ENCODE data around the gene SLIT3.

Gene SLIT3

DNA sequence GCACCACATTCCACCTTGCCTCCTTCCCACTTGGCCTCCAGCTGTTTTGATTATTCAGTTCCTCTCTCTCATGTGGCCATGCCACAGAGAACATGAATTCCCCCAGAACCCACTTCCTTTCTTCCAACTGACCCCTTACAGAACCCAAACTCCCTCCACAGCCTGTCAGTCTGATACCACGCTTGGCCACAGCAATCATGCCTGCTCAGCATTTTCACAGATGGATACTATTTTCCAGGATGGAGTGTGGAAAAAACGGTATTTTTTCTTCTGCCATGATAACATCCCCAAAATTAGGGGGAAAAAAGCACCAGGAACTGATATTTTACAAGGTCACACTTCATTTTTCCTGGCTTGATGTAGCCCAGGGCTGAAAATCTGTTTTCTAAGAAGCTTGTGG lies 34.9 kb upstream of the SLIT3 start:
- H3K4me3 ChIP-seq, result no peak overlapping the region
- H3K27ac ChIP-seq, result no peak overlapping the region
- TF ChIP-seq EZH2 (IDR thresholded peaks at IDR 0.05), result no peak
- TF ChIP-seq FOXP2 (optimal IDR thresholded peaks at IDR 0.05; ENCODE audit: control extremely low read depth, extremely low read length, insufficient read depth), result no peak
- TF ChIP-seq POLR2AphosphoS5 (IDR thresholded peaks at IDR 0.05; ENCODE audit: borderline replicate concordance, low read depth, low read length), result no peak
- no peaks in the 10 kb centered on the region for H3K9me3 ChIP-seq (ENCODE audit: low read depth, low read length)
- DNase-seq (ENCODE audit: low read depth, low spot score), result no peak
- H3K36me3 ChIP-seq (ENCODE audit: insufficient read depth, low read length), result no peaks in the 10 kb centered on the region
- H3K9ac ChIP-seq (ENCODE audit: insufficient read length), result no peak overlapping the region

DNA sequence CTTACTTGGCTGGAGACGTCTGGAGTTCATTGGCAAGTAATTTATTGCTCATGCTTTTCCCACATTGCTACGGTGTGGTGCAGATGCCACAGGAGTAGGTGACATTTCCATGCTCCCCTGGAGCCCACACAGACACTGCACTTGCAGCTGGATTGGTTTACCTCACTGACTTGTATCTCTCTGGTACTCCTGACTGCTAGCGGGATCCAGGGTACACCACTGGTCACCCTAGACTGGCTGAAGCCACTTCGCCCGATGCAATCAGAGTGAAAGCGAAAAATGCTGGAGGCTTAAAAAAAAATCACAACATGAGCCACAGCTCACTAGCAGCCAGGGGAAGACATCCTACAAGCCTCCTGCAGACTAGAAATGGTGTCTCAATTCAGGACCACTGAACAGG lies 32.6 kb upstream of the SLIT3 start:
- TF ChIP-seq FOXP2 (optimal IDR thresholded peaks at IDR 0.05; ENCODE audit: control extremely low read depth, extremely low read length, insufficient read depth) (no peak), EZH2 (IDR thresholded peaks at IDR 0.05) (no peak), POLR2AphosphoS5 (IDR thresholded peaks at IDR 0.05; ENCODE audit: borderline replicate concordance, low read depth, low read length) (no peak)
- DNase-seq (ENCODE audit: low read depth, low spot score), result no peak
- Histone ChIP-seq H3K9me3 (ENCODE audit: low read depth, low read length) (no peaks in the 10 kb centered on the region), H3K4me3 (no peak overlapping the region), H3K27ac (no peak overlapping the region), H3K9ac (ENCODE audit: insufficient read length) (no peak overlapping the region), H3K36me3 (ENCODE audit: insufficient read depth, low read length) (no peaks in the 10 kb centered on the region)

DNA sequence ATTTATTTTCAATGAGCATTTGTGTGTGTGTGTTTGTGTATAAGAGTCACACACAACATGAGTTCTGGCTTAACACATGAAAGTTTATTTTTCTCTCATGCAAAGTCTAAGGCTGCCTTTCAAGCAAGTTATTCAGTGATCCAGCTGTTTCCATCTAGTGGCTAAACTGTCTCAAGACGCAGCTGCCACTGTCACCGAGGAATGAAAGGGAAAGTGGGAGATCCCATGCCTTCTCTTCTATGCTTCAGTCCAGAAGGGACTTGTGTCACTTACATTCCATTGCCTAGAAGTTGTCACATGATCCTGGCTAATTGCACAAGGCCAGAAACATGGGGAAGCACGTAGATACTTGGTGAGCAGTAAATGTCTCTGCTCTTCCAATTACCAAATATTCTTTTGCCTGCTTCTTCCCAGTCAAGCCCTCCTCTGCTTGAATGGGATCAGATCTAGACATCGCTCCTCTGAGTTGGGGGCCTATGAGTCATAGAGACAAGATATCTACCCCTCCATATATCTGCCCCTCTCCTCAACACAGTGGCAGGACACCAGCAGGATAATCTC lies 30.4 kb upstream of the SLIT3 start:
- Histone ChIP-seq H3K36me3 (ENCODE audit: insufficient read depth, low read length) (no peaks in the 10 kb centered on the region), H3K27ac (no peak overlapping the region), H3K4me3 (no peak overlapping the region), H3K9me3 (ENCODE audit: low read depth, low read length) (no peaks in the 10 kb centered on the region), H3K9ac (ENCODE audit: insufficient read length) (no peak overlapping the region)
- no peak for DNase-seq (ENCODE audit: low read depth, low spot score)
- TF ChIP-seq FOXP2 (optimal IDR thresholded peaks at IDR 0.05; ENCODE audit: control extremely low read depth, extremely low read length, insufficient read depth) (no peak), EZH2 (IDR thresholded peaks at IDR 0.05) (no peak), POLR2AphosphoS5 (IDR thresholded peaks at IDR 0.05; ENCODE audit: borderline replicate concordance, low read depth, low read length) (no peak)

DNA sequence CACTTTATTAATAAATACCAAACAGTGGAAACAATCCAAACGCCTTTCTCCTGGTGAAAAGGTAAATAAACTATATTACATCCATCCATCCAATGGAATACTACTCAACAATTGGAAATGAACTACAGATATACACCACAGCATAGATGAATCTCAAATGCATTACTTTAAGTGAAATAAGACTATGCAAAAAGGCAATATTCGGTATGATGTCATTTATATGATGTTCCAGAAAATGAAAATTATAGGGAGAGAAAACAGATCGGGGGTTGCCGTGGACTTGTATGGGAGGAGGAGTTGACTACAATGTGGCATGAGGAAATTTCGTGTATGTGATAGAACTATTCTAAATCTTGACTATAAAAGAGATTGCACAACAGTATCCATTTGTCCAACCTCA lies 27.5 kb upstream of the SLIT3 start:
- Histone ChIP-seq H3K9ac (ENCODE audit: insufficient read length) (no peak overlapping the region), H3K4me3 (no peak overlapping the region), H3K9me3 (ENCODE audit: low read depth, low read length) (no peaks in the 10 kb centered on the region), H3K36me3 (ENCODE audit: insufficient read depth, low read length) (no peaks in the 10 kb centered on the region), H3K27ac (no peak overlapping the region)
- TF ChIP-seq FOXP2 (optimal IDR thresholded peaks at IDR 0.05; ENCODE audit: control extremely low read depth, extremely low read length, insufficient read depth) (no peak), EZH2 (IDR thresholded peaks at IDR 0.05) (no peak), POLR2AphosphoS5 (IDR thresholded peaks at IDR 0.05; ENCODE audit: borderline replicate concordance, low read depth, low read length) (no peak)
- no peak for DNase-seq (ENCODE audit: low read depth, low spot score)

DNA sequence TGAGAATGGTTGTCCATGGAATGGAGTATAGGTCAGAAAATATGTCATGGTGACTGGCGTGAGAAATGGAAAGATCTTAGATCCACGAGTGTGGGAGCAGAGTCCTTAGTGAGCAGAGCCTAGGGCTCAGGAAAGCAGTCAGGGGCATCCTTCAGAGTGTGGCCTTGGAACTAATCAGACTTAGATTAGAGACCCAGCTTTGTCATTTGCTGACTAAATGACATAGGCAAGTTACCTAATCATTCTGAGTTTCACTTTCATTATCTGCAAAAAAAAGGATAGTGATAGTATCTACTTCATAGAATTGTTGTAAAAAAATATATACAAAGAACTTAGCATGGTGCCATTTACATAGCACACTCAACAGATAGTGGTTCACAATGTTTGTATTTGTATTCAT lies 24.3 kb upstream of the SLIT3 start:
- H3K9me3 ChIP-seq (ENCODE audit: low read depth, low read length), result no peaks in the 10 kb centered on the region
- H3K36me3 ChIP-seq (ENCODE audit: insufficient read depth, low read length), result no peaks in the 10 kb centered on the region
- no peak overlapping the region for H3K9ac ChIP-seq (ENCODE audit: insufficient read length)
- no peak for DNase-seq (ENCODE audit: low read depth, low spot score)
- TF ChIP-seq POLR2AphosphoS5 (IDR thresholded peaks at IDR 0.05; ENCODE audit: borderline replicate concordance, low read depth, low read length) (no peak), FOXP2 (optimal IDR thresholded peaks at IDR 0.05; ENCODE audit: control extremely low read depth, extremely low read length, insufficient read depth) (no peak), EZH2 (IDR thresholded peaks at IDR 0.05) (no peak)
- H3K27ac ChIP-seq, result no peak overlapping the region
- H3K4me3 ChIP-seq, result no peak overlapping the region

DNA sequence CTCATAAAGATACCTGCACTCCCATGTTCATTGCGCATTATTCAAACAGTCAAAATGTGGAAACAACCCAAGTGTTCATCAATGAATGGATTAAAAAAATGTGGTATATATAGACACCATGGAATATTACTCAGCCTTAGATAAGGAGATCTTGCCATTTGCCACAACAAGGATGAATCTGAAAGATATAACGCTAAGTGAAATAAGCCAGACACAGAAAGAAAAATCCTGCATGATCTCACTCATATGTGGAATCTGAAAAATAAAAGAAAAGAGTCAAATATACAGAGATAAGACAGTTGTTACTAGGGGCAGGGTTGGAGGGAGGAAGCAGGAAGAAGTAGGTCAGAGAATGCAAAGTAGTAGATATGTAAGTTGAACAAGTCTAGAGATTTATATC lies 17.6 kb upstream of the SLIT3 start:
- no peak overlapping the region for H3K4me3 ChIP-seq
- no peak overlapping the region for H3K9ac ChIP-seq (ENCODE audit: insufficient read length)
- H3K27ac ChIP-seq, result no peak overlapping the region
- no peaks in the 10 kb centered on the region for H3K36me3 ChIP-seq (ENCODE audit: insufficient read depth, low read length)
- no peaks in the 10 kb centered on the region for H3K9me3 ChIP-seq (ENCODE audit: low read depth, low read length)
- DNase-seq (ENCODE audit: low read depth, low spot score), result no peak
- no peak for TF ChIP-seq FOXP2 (optimal IDR thresholded peaks at IDR 0.05; ENCODE audit: control extremely low read depth, extremely low read length, insufficient read depth)
- no peak for TF ChIP-seq EZH2 (IDR thresholded peaks at IDR 0.05)
- TF ChIP-seq POLR2AphosphoS5 (IDR thresholded peaks at IDR 0.05; ENCODE audit: borderline replicate concordance, low read depth, low read length), result no peak

DNA sequence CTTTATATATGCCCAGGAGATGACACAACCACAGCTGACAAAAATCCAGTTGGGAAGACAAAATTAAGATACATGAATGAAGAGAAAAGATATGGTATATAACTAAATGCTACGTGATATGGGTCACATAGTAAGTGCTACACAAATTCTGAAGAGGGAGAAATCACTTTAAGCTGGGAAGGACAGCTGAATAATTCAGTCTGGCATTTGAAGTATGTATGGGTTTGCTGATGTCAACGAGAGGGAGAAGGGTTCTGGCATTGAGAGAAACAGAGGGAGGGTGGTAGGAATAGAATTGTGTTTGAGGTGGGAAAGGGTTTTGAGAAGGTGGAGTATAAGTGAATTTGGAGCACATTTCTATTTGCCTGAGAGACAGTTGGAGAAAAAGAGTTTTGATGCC lies 6.7 kb upstream of the SLIT3 start:
- Histone ChIP-seq H3K4me3 (no peak overlapping the region), H3K9me3 (ENCODE audit: low read depth, low read length) (no peaks in the 10 kb centered on the region), H3K9ac (ENCODE audit: insufficient read length) (no peak overlapping the region), H3K36me3 (ENCODE audit: insufficient read depth, low read length) (no peaks in the 10 kb centered on the region), H3K27ac (no peak overlapping the region)
- no peak for TF ChIP-seq FOXP2 (optimal IDR thresholded peaks at IDR 0.05; ENCODE audit: control extremely low read depth, extremely low read length, insufficient read depth)
- TF ChIP-seq EZH2 (IDR thresholded peaks at IDR 0.05), result no peak
- TF ChIP-seq POLR2AphosphoS5 (IDR thresholded peaks at IDR 0.05; ENCODE audit: borderline replicate concordance, low read depth, low read length), result no peak
- DNase-seq (ENCODE audit: low read depth, low spot score), result no peak

DNA sequence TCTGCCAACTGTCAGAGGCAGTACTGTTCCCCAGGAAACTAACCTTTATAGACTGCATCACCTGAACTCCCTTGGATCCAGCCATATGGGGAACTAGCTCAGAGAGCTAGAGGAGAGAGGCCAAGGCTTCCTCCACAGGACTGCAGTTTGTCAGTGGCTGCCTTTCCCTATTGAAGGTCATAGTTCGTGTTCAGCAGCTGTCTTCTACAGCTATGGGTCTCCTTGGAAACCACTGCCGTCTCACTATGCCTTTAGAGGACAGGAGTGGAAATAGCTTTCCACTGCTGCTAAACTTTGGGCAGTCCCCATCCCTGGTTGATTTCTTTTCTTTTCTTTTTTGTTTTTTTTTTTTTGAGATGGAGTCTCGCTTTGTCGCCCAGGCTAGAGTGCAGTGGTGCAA lies 4.4 kb upstream of the SLIT3 start:
- Histone ChIP-seq H3K9ac (ENCODE audit: insufficient read length) (no peak overlapping the region), H3K9me3 (ENCODE audit: low read depth, low read length) (no peaks in the 10 kb centered on the region), H3K27ac (no peak overlapping the region), H3K4me3 (no peak overlapping the region), H3K36me3 (ENCODE audit: insufficient read depth, low read length) (no peaks in the 10 kb centered on the region)
- no peak for DNase-seq (ENCODE audit: low read depth, low spot score)
- no peak for TF ChIP-seq EZH2 (IDR thresholded peaks at IDR 0.05)
- TF ChIP-seq FOXP2 (optimal IDR thresholded peaks at IDR 0.05; ENCODE audit: control extremely low read depth, extremely low read length, insufficient read depth), result no peak
- TF ChIP-seq POLR2AphosphoS5 (IDR thresholded peaks at IDR 0.05; ENCODE audit: borderline replicate concordance, low read depth, low read length), result no peak

DNA sequence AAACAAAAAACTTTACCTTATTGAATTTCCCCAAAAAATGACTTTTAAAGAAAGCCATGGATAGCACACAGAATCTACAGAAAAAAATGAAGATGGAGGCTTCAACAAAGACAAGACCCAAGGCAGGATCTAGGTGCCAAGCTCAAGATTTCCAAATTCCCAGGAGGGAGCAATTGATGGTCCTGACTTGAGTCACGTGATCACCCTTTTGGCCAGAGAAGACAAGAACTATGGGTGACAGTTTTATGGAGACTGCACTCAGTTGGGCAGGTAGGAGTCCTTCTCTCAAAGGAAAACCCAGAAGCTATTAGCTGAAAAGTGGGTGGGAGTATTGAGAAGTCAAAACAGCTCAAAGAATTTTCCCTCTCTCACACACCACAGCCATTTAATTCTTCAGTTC lies 3.2 kb upstream of the SLIT3 start:
- no peaks in the 10 kb centered on the region for H3K36me3 ChIP-seq (ENCODE audit: insufficient read depth, low read length)

More for the DNA sequence above, 3.2 kb upstream of the SLIT3 start:
- Histone ChIP-seq H3K9ac (ENCODE audit: insufficient read length) (no peak overlapping the region), H3K27ac (no peak overlapping the region), H3K9me3 (ENCODE audit: low read depth, low read length) (no peaks in the 10 kb centered on the region), H3K4me3 (no peak overlapping the region)
- no peak for DNase-seq (ENCODE audit: low read depth, low spot score)
- TF ChIP-seq POLR2AphosphoS5 (IDR thresholded peaks at IDR 0.05; ENCODE audit: borderline replicate concordance, low read depth, low read length), result no peak
- no peak for TF ChIP-seq FOXP2 (optimal IDR thresholded peaks at IDR 0.05; ENCODE audit: control extremely low read depth, extremely low read length, insufficient read depth)
- TF ChIP-seq EZH2 (IDR thresholded peaks at IDR 0.05), result no peak

Measured in SK-N-MC (cell line).